ENCODE measurements around the gene CAST.

DNA sequence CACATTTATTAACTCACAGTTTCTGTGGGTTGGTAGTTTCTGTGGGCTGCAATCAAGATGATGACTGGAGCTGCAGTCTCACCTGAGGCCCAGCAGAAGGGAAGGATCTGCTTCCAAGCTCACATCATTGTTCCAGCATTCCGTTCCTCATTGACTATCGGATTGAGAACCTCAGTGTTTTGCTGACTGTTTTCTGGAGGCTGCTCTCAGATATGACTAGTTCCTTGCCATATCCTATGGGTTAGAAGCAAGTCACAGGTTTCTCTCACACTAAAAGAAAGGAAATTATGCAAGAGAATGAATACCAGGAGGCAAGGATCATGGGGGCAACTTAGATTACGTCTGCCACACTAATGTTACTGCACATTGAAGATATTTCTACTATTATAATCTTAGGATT, 151.9 kb downstream of the CAST start:
- TF ChIP-seq POLR2A (IDR thresholded peaks at IDR 0.05), result no peak
- TF ChIP-seq, protein P1, sequence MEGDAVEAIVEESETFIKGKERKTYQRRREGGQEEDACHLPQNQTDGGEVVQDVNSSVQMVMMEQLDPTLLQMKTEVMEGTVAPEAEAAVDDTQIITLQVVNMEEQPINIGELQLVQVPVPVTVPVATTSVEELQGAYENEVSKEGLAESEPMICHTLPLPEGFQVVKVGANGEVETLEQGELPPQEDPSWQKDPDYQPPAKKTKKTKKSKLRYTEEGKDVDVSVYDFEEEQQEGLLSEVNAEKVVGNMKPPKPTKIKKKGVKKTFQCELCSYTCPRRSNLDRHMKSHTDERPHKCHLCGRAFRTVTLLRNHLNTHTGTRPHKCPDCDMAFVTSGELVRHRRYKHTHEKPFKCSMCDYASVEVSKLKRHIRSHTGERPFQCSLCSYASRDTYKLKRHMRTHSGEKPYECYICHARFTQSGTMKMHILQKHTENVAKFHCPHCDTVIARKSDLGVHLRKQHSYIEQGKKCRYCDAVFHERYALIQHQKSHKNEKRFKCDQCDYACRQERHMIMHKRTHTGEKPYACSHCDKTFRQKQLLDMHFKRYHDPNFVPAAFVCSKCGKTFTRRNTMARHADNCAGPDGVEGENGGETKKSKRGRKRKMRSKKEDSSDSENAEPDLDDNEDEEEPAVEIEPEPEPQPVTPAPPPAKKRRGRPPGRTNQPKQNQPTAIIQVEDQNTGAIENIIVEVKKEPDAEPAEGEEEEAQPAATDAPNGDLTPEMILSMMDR (IDR thresholded peaks at IDR 0.05), result no peak

Data from esophagus squamous epithelium (tissue), 4 donors.